ENCODE results near the gene CDH23.

The CDH23 gene

DNA sequence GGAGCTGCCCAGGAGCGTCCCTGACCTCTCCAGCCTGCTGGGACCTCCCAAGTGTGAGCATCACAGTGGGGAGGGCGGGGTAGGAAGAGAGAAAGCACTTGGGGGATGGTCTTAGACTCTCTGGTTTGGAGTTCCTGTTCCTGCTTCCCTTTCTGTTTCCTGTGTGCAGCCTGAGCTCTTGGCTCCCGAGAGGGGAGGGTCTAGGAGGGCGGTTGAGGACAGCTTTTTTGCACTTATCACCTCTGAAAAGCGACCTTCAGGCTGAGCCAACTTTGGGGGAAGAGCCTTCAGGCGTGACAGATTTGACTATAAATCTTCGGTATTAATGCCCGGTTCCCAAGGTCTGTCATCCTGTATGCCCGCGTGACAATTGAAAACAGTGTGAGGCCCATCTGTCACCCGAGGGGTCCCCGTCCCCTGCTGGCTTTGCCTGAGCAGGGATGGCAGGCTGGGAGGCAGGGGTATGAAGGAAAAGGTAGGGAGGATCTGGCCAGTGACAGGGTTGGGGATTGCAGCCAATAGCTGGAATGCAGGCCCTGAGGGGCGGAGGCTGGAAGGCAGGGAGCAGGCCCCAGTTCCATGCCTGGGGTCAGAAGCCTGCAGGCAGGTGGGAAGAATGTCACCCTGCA lies 78.6 kb downstream of the CDH23 start:
- no peak overlapping the region for H3K4me3 ChIP-seq (ENCODE audit: low read depth, low read length)
- TF ChIP-seq, protein P1, sequence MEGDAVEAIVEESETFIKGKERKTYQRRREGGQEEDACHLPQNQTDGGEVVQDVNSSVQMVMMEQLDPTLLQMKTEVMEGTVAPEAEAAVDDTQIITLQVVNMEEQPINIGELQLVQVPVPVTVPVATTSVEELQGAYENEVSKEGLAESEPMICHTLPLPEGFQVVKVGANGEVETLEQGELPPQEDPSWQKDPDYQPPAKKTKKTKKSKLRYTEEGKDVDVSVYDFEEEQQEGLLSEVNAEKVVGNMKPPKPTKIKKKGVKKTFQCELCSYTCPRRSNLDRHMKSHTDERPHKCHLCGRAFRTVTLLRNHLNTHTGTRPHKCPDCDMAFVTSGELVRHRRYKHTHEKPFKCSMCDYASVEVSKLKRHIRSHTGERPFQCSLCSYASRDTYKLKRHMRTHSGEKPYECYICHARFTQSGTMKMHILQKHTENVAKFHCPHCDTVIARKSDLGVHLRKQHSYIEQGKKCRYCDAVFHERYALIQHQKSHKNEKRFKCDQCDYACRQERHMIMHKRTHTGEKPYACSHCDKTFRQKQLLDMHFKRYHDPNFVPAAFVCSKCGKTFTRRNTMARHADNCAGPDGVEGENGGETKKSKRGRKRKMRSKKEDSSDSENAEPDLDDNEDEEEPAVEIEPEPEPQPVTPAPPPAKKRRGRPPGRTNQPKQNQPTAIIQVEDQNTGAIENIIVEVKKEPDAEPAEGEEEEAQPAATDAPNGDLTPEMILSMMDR (IDR thresholded peaks at IDR 0.05; ENCODE audit: borderline replicate concordance, insufficient read depth, low read depth, low read length), result no peak

- no peak overlapping the region for H3K4me3 ChIP-seq (ENCODE audit: low read depth, low read length)
- TF ChIP-seq, protein P1 (IDR thresholded peaks at IDR 0.05; ENCODE audit: borderline replicate concordance, insufficient read depth, low read depth, low read length), result no peak
These were observed 79.7 kb downstream of the CDH23 start for GRCh38 chr10:71476228-71477011.

DNA sequence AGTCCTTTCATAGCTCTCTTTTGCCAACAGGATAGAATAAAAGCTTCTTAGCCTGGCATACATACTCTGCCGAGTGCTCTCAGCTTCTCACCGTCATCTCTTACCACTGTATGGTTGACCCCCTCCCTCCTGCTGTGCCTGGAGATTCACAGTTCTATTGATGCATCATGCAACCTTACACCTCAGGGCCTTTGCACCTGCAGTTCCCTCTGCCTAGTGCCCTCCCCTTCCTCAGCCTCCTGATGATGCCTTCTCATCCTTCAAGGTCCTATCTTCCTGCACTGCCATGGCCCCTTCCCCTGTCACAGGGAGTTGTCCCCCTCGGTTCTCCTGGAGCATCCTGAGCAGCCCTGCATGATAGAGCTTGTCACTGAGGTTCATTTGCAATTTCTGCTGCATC lies 81.5 kb downstream of the CDH23 start:
- H3K4me3 ChIP-seq (ENCODE audit: low read depth, low read length), result no peak overlapping the region
- TF ChIP-seq, protein P1 (IDR thresholded peaks at IDR 0.05; ENCODE audit: borderline replicate concordance, insufficient read depth, low read depth, low read length), result no peak

- TF ChIP-seq, protein P1 (IDR thresholded peaks at IDR 0.05; ENCODE audit: borderline replicate concordance, insufficient read depth, low read depth, low read length), result no peak
- H3K4me3 ChIP-seq (ENCODE audit: low read depth, low read length), result no peak overlapping the region
These were observed 82.2 kb downstream of the CDH23 start for GRCh38 chr10:71478813-71479365.

DNA sequence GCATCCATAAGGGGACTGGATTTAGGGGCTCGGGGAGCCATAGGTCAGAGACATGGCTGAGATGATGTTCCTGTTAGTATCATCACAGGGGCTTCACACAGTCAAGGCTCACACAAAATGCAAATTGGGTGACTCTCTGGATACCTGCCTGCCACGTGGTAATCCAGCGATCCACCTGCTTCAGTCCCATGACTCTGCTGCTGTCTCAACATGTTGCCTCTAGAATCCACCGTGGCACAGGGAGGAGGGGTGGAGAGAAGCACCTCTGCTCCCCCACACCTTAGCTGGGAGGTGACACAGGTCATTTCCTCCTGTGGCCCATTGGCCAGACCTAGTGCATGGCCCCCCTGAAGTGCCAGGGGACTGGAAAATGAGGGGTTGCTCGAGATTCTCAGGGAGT lies 83.1 kb downstream of the CDH23 start:
- H3K4me3 ChIP-seq (ENCODE audit: low read depth, low read length), result no peak overlapping the region
- TF ChIP-seq, protein P1 (IDR thresholded peaks at IDR 0.05; ENCODE audit: borderline replicate concordance, insufficient read depth, low read depth, low read length), result no peak

DNA sequence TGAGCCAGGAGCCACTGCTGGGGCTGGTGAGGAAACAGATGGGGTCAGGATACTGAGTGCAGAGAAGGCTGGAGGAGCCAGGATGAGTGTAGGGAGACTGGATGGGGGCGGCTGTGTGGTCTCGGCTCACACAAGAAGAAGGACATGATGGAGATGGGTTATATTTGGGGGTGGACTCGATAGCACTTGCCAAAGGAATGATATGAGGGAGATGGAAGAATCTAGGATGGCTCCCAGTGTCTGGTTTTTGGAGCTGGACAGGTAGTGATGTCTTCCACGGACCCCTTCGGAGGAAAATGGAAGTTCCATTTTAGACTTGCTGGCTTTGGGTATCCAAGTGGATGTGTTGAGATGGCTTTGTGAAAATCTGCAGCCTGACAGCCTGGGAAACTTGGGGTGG lies 83.9 kb downstream of the CDH23 start:
- no peak overlapping the region for H3K4me3 ChIP-seq (ENCODE audit: low read depth, low read length)
- TF ChIP-seq, protein P1 (IDR thresholded peaks at IDR 0.05; ENCODE audit: borderline replicate concordance, insufficient read depth, low read depth, low read length), result no peak

Measured in GM12875 (cell line).